ENCODE results near the gene RANBP6.

RANBP6 gene

DNA sequence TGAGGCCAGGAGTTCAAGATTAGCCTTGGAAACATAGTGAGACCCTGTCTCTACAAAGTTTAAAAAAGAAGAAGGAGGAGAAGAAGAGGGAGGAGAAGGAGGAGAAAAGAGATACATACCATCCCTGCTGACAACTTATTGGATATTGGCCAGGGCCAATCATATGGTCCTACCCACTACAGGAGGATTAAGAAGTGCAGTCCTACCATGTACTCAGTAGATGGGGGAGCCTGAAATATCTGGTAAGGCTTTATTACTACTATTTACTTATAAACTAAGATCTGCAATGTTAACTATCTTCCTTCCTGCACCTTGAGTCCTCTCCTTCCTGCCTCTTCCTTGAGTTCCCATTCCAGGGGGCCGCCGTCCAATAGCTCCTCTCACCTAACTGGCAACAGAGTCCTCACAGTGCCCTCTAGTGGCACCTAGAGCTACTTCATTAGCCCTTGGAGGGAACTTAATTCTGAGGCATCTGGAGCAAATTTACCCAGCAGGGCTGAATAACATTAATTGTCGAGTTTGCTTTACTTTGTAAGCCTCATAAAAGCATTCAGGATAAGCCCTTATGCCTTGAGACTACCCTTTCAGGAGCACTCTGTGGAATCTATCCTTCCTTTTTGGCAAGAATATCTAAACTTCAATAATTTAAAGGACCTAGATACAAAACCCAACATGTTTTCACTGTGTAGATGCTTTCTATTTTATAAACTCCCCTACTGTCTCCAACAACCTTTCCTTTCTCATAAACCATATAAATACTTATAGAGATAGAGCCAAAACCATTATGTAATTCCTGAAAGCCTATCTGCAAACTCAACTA is 39.1 kb upstream of the RANBP6 start:
- no peaks in the 10 kb centered on the region for H3K79me1 ChIP-seq (replicated peaks; ENCODE audit: low read length, poor library complexity, severe bottlenecking)
- H3K27me3 ChIP-seq (ENCODE audit: control insufficient read depth in 1 of 2, insufficient read depth in 1 of 2, low read length in 2 of 2), result no peaks in the 10 kb centered on the region
- H2BK5ac ChIP-seq (ENCODE audit: low read depth, low read length, poor library complexity, severe bottlenecking), result no peak overlapping the region
- no peaks in the 10 kb centered on the region for H3K9me3 ChIP-seq (ENCODE audit: control insufficient read depth, low read length)
- no peak overlapping the region for H3K4ac ChIP-seq (ENCODE audit: low read depth in 1 of 2, low read length in 2 of 2)
- no peak overlapping the region for H3K18ac ChIP-seq (ENCODE audit: low read depth in 1 of 2, low read length in 2 of 2)
- peak; percentile 73 for DNase-seq
- H3K4me1 ChIP-seq (ENCODE audit: control insufficient read depth, insufficient read depth, low read depth, low read length), result no peaks in the 10 kb centered on the region
- H3K14ac ChIP-seq (ENCODE audit: low read length in 2 of 2), result no peak overlapping the region
- no peak overlapping the region for H2AFZ ChIP-seq (ENCODE audit: low read depth, low read length)
- no peak overlapping the region for H3K23ac ChIP-seq (ENCODE audit: low read length in 2 of 2)
- H3K27ac ChIP-seq (ENCODE audit: low read length, poor library complexity, severe bottlenecking), result no peak overlapping the region
- H4K91ac ChIP-seq (ENCODE audit: low read length), result no peak overlapping the region
- no peaks in the 10 kb centered on the region for H3K36me3 ChIP-seq (ENCODE audit: control insufficient read depth in 1 of 2, insufficient read depth in 2 of 2, low read depth in 1 of 2, low read length in 2 of 2)
- H3K9ac ChIP-seq (ENCODE audit: low read length), result peak overlapping the region; percentile 24
- no peak overlapping the region for H2BK15ac ChIP-seq (ENCODE audit: low read depth, poor library complexity, severe bottlenecking)
- no peak overlapping the region for H4K8ac ChIP-seq (ENCODE audit: low read length)
- no peak overlapping the region for H2AK5ac ChIP-seq (ENCODE audit: low read length, severe bottlenecking)
- no peak overlapping the region for H2BK120ac ChIP-seq (ENCODE audit: low read depth, low read length)
- H3K4me2 ChIP-seq (ENCODE audit: low read length, poor library complexity, severe bottlenecking), result no peak overlapping the region
- H2BK12ac ChIP-seq (ENCODE audit: low read length in 2 of 2), result no peak overlapping the region
- 18% methylated on average over 3 of the region's 3 CpGs for whole genome bisulfite sequencing
- H3K4me3 ChIP-seq (ENCODE audit: insufficient read depth in 1 of 2, low read depth in 1 of 2, low read length in 2 of 2), result no peak overlapping the region

GRCh38 chr9:6052293-6052919 is 37.0 kb upstream of the RANBP6 start:
- 0% methylated on average over 1 of the region's 2 CpGs for WGBS
- Histone ChIP-seq H3K9ac (ENCODE audit: low read length) (no peak overlapping the region), H3K4ac (ENCODE audit: low read depth in 1 of 2, low read length in 2 of 2) (no peak overlapping the region), H2BK120ac (ENCODE audit: low read depth, low read length) (no peak overlapping the region), H3K14ac (ENCODE audit: low read length in 2 of 2) (no peak overlapping the region), H4K8ac (ENCODE audit: low read length) (no peak overlapping the region), H3K27ac (ENCODE audit: low read length, poor library complexity, severe bottlenecking) (no peak overlapping the region), H2BK12ac (ENCODE audit: low read length in 2 of 2) (no peak overlapping the region), H2AK5ac (ENCODE audit: low read length, severe bottlenecking) (no peak overlapping the region), H3K4me3 (ENCODE audit: insufficient read depth in 1 of 2, low read depth in 1 of 2, low read length in 2 of 2) (no peak overlapping the region), H3K36me3 (ENCODE audit: control insufficient read depth in 1 of 2, insufficient read depth in 2 of 2, low read depth in 1 of 2, low read length in 2 of 2) (no peaks in the 10 kb centered on the region), H3K9me3 (ENCODE audit: control insufficient read depth, low read length) (no peaks in the 10 kb centered on the region), H2BK5ac (ENCODE audit: low read depth, low read length, poor library complexity, severe bottlenecking) (no peak overlapping the region), H4K91ac (ENCODE audit: low read length) (no peak overlapping the region), H3K79me1 (replicated peaks; ENCODE audit: low read length, poor library complexity, severe bottlenecking) (no peaks in the 10 kb centered on the region), H3K18ac (ENCODE audit: low read depth in 1 of 2, low read length in 2 of 2) (no peak overlapping the region), H3K4me2 (ENCODE audit: low read length, poor library complexity, severe bottlenecking) (no peak overlapping the region), H3K4me1 (ENCODE audit: control insufficient read depth, insufficient read depth, low read depth, low read length) (no peaks in the 10 kb centered on the region), H2AFZ (ENCODE audit: low read depth, low read length) (no peak overlapping the region), H3K23ac (ENCODE audit: low read length in 2 of 2) (no peak overlapping the region), H2BK15ac (ENCODE audit: low read depth, poor library complexity, severe bottlenecking) (no peak overlapping the region), H3K27me3 (ENCODE audit: control insufficient read depth in 1 of 2, insufficient read depth in 1 of 2, low read length in 2 of 2) (peaks cover 0 to 9% of the 10 kb centered on the region in 2 experiments)
- no peak for DNase-seq

GRCh38 chr9:6051511-6051950 is 36.1 kb upstream of the RANBP6 start:
- 89% methylated on average over 2 of the region's 2 CpGs for WGBS
- Histone ChIP-seq H2BK12ac (ENCODE audit: low read length in 2 of 2) (no peak overlapping the region), H3K4ac (ENCODE audit: low read depth in 1 of 2, low read length in 2 of 2) (no peak overlapping the region), H3K23ac (ENCODE audit: low read length in 2 of 2) (no peak overlapping the region), H4K8ac (ENCODE audit: low read length) (no peak overlapping the region), H3K9ac (ENCODE audit: low read length) (no peak overlapping the region), H3K18ac (ENCODE audit: low read depth in 1 of 2, low read length in 2 of 2) (no peak overlapping the region), H3K4me3 (ENCODE audit: insufficient read depth in 1 of 2, low read depth in 1 of 2, low read length in 2 of 2) (no peak overlapping the region), H3K9me3 (ENCODE audit: control insufficient read depth, low read length) (no peaks in the 10 kb centered on the region), H3K36me3 (ENCODE audit: control insufficient read depth in 1 of 2, insufficient read depth in 2 of 2, low read depth in 1 of 2, low read length in 2 of 2) (no peaks in the 10 kb centered on the region), H2BK120ac (ENCODE audit: low read depth, low read length) (no peak overlapping the region), H4K91ac (ENCODE audit: low read length) (no peak overlapping the region), H2BK5ac (ENCODE audit: low read depth, low read length, poor library complexity, severe bottlenecking) (no peak overlapping the region), H3K27me3 (ENCODE audit: control insufficient read depth in 1 of 2, insufficient read depth in 1 of 2, low read length in 2 of 2) (peaks cover under 1 to 9% of the 10 kb centered on the region in 2 experiments), H3K27ac (ENCODE audit: low read length, poor library complexity, severe bottlenecking) (no peak overlapping the region), H2AK5ac (ENCODE audit: low read length, severe bottlenecking) (no peak overlapping the region), H3K14ac (ENCODE audit: low read length in 2 of 2) (no peak overlapping the region), H3K4me2 (ENCODE audit: low read length, poor library complexity, severe bottlenecking) (no peak overlapping the region), H3K4me1 (ENCODE audit: control insufficient read depth, insufficient read depth, low read depth, low read length) (no peaks in the 10 kb centered on the region), H2AFZ (ENCODE audit: low read depth, low read length) (no peak overlapping the region), H3K79me1 (replicated peaks; ENCODE audit: low read length, poor library complexity, severe bottlenecking) (no peaks in the 10 kb centered on the region), H2BK15ac (ENCODE audit: low read depth, poor library complexity, severe bottlenecking) (no peak overlapping the region)
- DNase-seq, result no peak

DNA sequence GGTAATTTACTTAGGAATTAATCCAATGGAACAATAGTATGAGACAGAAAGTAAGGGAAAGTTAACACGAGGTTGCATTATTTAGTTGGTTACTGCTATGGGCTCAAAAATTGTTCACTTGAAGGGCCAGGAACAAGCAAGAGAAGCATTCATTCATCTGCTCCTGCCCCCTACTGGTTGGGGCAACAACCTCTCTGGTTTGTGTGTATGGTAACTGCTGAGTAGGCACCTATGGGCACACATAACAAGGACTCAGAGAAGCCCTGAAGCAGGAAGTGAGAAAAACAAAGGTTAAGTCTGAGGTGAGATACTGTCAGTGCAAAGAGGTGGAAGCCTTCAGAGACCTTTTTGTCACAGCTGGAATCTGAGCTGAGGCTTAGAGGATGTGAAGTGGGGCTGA is 34.4 kb upstream of the RANBP6 start:
- Histone ChIP-seq H2BK5ac (ENCODE audit: low read depth, low read length, poor library complexity, severe bottlenecking) (no peak overlapping the region), H2AFZ (ENCODE audit: low read depth, low read length) (no peak overlapping the region), H3K9ac (ENCODE audit: low read length) (no peak overlapping the region), H4K91ac (ENCODE audit: low read length) (no peak overlapping the region), H3K23ac (ENCODE audit: low read length in 2 of 2) (no peak overlapping the region), H2BK12ac (ENCODE audit: low read length in 2 of 2) (no peak overlapping the region), H3K9me3 (ENCODE audit: control insufficient read depth, low read length) (no peaks in the 10 kb centered on the region), H3K4me2 (ENCODE audit: low read length, poor library complexity, severe bottlenecking) (no peak overlapping the region), H3K27me3 (ENCODE audit: control insufficient read depth in 1 of 2, insufficient read depth in 1 of 2, low read length in 2 of 2) (peaks cover 17 to 24% of the 10 kb centered on the region in 2 experiments), H3K4me3 (ENCODE audit: insufficient read depth in 1 of 2, low read depth in 1 of 2, low read length in 2 of 2) (no peak overlapping the region), H3K27ac (ENCODE audit: low read length, poor library complexity, severe bottlenecking) (no peak overlapping the region), H4K8ac (ENCODE audit: low read length) (no peak overlapping the region), H3K14ac (ENCODE audit: low read length in 2 of 2) (no peak overlapping the region), H2AK5ac (ENCODE audit: low read length, severe bottlenecking) (no peak overlapping the region), H2BK120ac (ENCODE audit: low read depth, low read length) (no peak overlapping the region), H3K36me3 (ENCODE audit: control insufficient read depth in 1 of 2, insufficient read depth in 2 of 2, low read depth in 1 of 2, low read length in 2 of 2) (no peaks in the 10 kb centered on the region), H2BK15ac (ENCODE audit: low read depth, poor library complexity, severe bottlenecking) (no peak overlapping the region), H3K79me1 (replicated peaks; ENCODE audit: low read length, poor library complexity, severe bottlenecking) (no peaks in the 10 kb centered on the region), H3K4me1 (ENCODE audit: control insufficient read depth, insufficient read depth, low read depth, low read length) (no peaks in the 10 kb centered on the region), H3K18ac (ENCODE audit: low read depth in 1 of 2, low read length in 2 of 2) (no peak overlapping the region), H3K4ac (ENCODE audit: low read depth in 1 of 2, low read length in 2 of 2) (no peak overlapping the region)
- no peak for DNase-seq
- WGBS, result 80% methylated on average over 1 of the region's 1 CpG
